HepG2 (cell line): ENCODE measurements around the gene N4BP2L1. TPM values are rescaled to one million over a fixed set of nuclear protein-coding genes. Genes with fewer than 3 reads are reported as not detected.

Experiments
- AGO2 ChIP-seq: fragments of 200-400 bp; formaldehyde crosslinking; optimal IDR thresholded peaks from 2 replicates; pipeline ENCODE3; 2017; ENCODE audit warnings: mild to moderate bottlenecking, low read depth, low read length, moderate library complexity
- BCL6 ChIP-seq: IDR thresholded peaks from 2 replicates; pipeline ENCODE4 v1.6.1; 2016; ENCODE audit warnings: missing genetic modification reagents, missing compliant biosample characterization
- DNMT3B ChIP-seq: conservative IDR thresholded peaks from 2 replicates; pipeline ENCODE4 v1.6.1; 2016; ENCODE audit warnings: missing biosample characterization, control low read depth
- ETV5 ChIP-seq: IDR thresholded peaks from 2 replicates; pipeline ENCODE4 v1.6.1; 2018; ENCODE audit warnings: missing biosample characterization, missing genetic modification reagents, inconsistent platforms, borderline replicate concordance
- FOSL2 ChIP-seq: sonication (generic); formaldehyde crosslinking; IDR thresholded peaks from 2 replicates; pipeline ENCODE4 v1.4.0; 2020; ENCODE audit warnings: missing genetic modification reagents
- LCORL ChIP-seq, 2 experiments: fragments of 450-650 bp in 1 of 2; sonication (generic) in 1 of 2; formaldehyde crosslinking in 1 of 2; IDR thresholded peaks; 2 replicates each; pipeline versions ENCODE4 v1.5.0 to v1.6.1; 2017 to 2020; ENCODE audit warnings: antibody characterized with exemption in 1 of 2, missing genetic modification reagents in 1 of 2
- NR3C1 ChIP-seq: sonication (generic); formaldehyde crosslinking; IDR thresholded peaks from 2 replicates; pipeline ENCODE4 v1.4.0; 2020; ENCODE audit warnings: missing genetic modification reagents
- PHB2 ChIP-seq: fragments of 450-650 bp; IDR thresholded peaks from 2 replicates; pipeline ENCODE4 v1.6.1; 2018; ENCODE audit not compliant: partially characterized antibody
- PRPF4 ChIP-seq: fragments of 200-400 bp; formaldehyde crosslinking; IDR thresholded peaks from 2 replicates; pipeline ENCODE4 v1.6.1; 2016; ENCODE audit warnings: low read length, low read depth; ENCODE audit not compliant: poor library complexity, severe bottlenecking
- TIGD3 ChIP-seq: sonication (generic); formaldehyde crosslinking; IDR thresholded peaks from 2 replicates; pipeline ENCODE4 v1.5.1; 2020; ENCODE audit warnings: mild to moderate bottlenecking, missing genetic modification reagents, borderline replicate concordance
- ZBTB25 ChIP-seq: IDR thresholded peaks from 2 replicates; pipeline ENCODE4 v1.6.1; 2018; ENCODE audit warnings: missing genetic modification reagents
- ZNF180 ChIP-seq: sonication (generic); formaldehyde crosslinking; IDR thresholded peaks from 2 replicates; pipeline ENCODE4 v1.4.0; 2020; ENCODE audit warnings: low read depth, missing genetic modification reagents, borderline replicate concordance
- ZNF24 ChIP-seq: fragments of 450-650 bp; IDR thresholded peaks from 2 replicates; pipeline ENCODE4 v1.6.1; 2017; ENCODE audit warnings: antibody characterized with exemption, mild to moderate bottlenecking
- ZNF326 ChIP-seq: sonication (generic); formaldehyde crosslinking; IDR thresholded peaks from 2 replicates; pipeline ENCODE4 v1.4.0; 2020; ENCODE audit warnings: missing genetic modification reagents, borderline replicate concordance
- ZNF350 ChIP-seq: sonication (generic); formaldehyde crosslinking; IDR thresholded peaks from 2 replicates; pipeline ENCODE4 v1.4.0; 2020; ENCODE audit warnings: mild to moderate bottlenecking, low read depth, missing genetic modification reagents, borderline replicate concordance
- ZNF460 ChIP-seq: sonication (generic); formaldehyde crosslinking; IDR thresholded peaks from 2 replicates; pipeline ENCODE4 v1.5.1; 2020; ENCODE audit warnings: missing genetic modification reagents, mild to moderate bottlenecking, borderline replicate concordance
- ZNF569 ChIP-seq: sonication (generic); formaldehyde crosslinking; IDR thresholded peaks from 2 replicates; pipeline ENCODE4 v1.5.0; 2020; ENCODE audit warnings: mild to moderate bottlenecking, missing genetic modification reagents, moderate library complexity, borderline replicate concordance
- ZNF605 ChIP-seq: sonication (generic); formaldehyde crosslinking; IDR thresholded peaks from 2 replicates; pipeline ENCODE4 v1.8.0; 2022; ENCODE audit warnings: mild to moderate bottlenecking, missing genetic modification reagents
- ZNF629 ChIP-seq: sonication (generic); formaldehyde crosslinking; conservative IDR thresholded peaks from 2 replicates; pipeline ENCODE4 v1.5.0; 2020; ENCODE audit warnings: missing genetic modification reagents
- ZSCAN25 ChIP-seq: sonication (generic); formaldehyde crosslinking; IDR thresholded peaks from 2 replicates; pipeline ENCODE4 v1.8.0; 2022; ENCODE audit warnings: mild to moderate bottlenecking, missing genetic modification reagents
- polyA plus RNA-seq, 8 experiments: library from polyadenylated mRNA; depleted of rRNA in 3 of 8; stranded (reverse) in 7 of 8; unstranded in 1 of 8; fragments of >200 nt; fragmentation: Illumina TruSeq in 4 of 8; extraction: Trizol in 4 of 8; gene quantifications; 2 replicates each; pipeline versions ENCODE4 v1.2.1 to v1.2.3, GENCODE V29; 2011 to 2016; ENCODE audit warnings: low read depth in 4 of 8, missing spikeins in 1 of 8, mixed read lengths in 1 of 8; ENCODE audit not compliant: insufficient read depth in 1 of 8
- total RNA-seq, 5 experiments: library from RNA; depleted of rRNA; stranded (reverse); fragments of >200 nt; fragmentation: Illumina TruSeq; extraction: Trizol; gene quantifications; 2 replicates each; pipeline ENCODE4 v1.2.3, GENCODE V29; 2016; ENCODE audit warnings: low read depth in 1 of 5
- TF ChIP-seq, protein P1 (sequence below): sonication (generic); formaldehyde crosslinking; IDR thresholded peaks from 2 replicates; pipeline ENCODE4 v1.4.0; 2020; ENCODE audit warnings: missing genetic modification reagents
- TF ChIP-seq, protein P2 (sequence below): sonication (generic); formaldehyde crosslinking; IDR thresholded peaks from 2 replicates; pipeline ENCODE4 v1.4.0; 2020; ENCODE audit warnings: missing genetic modification reagents
- TF ChIP-seq, protein P3 (sequence below): sonication (generic); IDR thresholded peaks from 2 replicates; pipeline ENCODE4 v1.6.1; 2016; ENCODE audit warnings: low read depth, borderline replicate concordance

N4BP2L1 gene
- total and polyA plus RNA-seq, 2 of the 13 experiments (the other 11 are each of a cell fraction or from before 2014, with no cell fraction given) = 13.2 to 34.5 TPM

DNA sequence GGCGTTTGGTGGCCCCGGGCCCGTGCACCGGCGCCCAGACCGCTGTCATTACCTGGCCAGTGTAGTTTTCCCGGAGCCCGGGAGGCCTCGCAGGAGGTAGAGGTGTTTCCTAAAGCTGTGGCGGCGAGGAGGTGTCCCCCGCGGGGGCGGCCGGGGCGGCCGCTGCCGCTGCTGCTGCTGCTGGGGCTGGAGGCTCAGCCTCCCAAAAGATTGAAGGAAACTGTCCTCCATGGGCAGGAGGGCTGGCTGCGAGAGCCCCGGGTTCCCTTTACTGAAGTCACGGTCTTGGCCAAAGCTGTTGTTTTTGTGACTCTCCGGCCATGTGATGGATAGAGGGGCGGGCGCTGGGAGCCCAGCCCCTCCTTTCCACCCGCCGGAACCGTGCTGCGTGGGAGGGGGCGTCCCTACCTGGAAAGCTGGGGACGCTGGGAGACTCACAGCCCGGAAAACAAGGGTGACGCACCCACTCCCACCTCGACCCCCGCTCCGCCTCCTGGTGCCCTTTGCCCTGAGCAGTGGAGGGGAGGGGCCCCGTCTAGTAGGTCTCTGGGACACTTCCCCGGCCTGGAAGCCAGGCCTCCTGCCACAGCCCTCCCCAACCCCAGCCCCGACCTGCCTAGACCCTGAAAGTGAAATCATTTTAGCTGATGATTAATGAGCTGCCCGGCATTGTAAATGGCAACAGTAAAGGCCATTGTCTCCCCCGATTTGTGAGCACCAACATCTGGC lies at the start of gene N4BP2L1 (continued):
- TF ChIP-seq ZSCAN25 (CRISPR knock-in tag) (no peak), ZNF569 (CRISPR knock-in tag) (no peak), PHB2 (no peak), ETV5 (CRISPR knock-in tag) (peak; percentile 89), ZNF180 (CRISPR knock-in tag) (no peak), ZNF350 (CRISPR knock-in tag) (no peak), PRPF4 (no peak), NR3C1 (CRISPR knock-in tag) (no peak), AGO2 (peak; percentile 74), ZNF629 (CRISPR knock-in tag) (peak; percentile 25; the same call in 1 of the 2 replicates), ZNF605 (no peak), FOSL2 (CRISPR knock-in tag) (peak; percentile 89), TIGD3 (CRISPR knock-in tag) (no peak), LCORL (IDR thresholded peaks at IDR 0.05) (no peak), LCORL (CRISPR knock-in tag; IDR thresholded peaks at IDR 0.05) (peak; percentile 55; the same call in 1 of the 2 replicates), ZNF24 (no peak), BCL6 (CRISPR knock-in tag) (peak; percentile 92), DNMT3B (no peak), ZNF326 (CRISPR knock-in tag) (no peak), ZNF460 (CRISPR knock-in tag) (0 out of 2 replicates have a peak, but pooled peaks have one; percentile 7), ZBTB25 (CRISPR knock-in tag) (peak; percentile 50; the same call in 1 of the 2 replicates)
- TF ChIP-seq, protein P1, sequence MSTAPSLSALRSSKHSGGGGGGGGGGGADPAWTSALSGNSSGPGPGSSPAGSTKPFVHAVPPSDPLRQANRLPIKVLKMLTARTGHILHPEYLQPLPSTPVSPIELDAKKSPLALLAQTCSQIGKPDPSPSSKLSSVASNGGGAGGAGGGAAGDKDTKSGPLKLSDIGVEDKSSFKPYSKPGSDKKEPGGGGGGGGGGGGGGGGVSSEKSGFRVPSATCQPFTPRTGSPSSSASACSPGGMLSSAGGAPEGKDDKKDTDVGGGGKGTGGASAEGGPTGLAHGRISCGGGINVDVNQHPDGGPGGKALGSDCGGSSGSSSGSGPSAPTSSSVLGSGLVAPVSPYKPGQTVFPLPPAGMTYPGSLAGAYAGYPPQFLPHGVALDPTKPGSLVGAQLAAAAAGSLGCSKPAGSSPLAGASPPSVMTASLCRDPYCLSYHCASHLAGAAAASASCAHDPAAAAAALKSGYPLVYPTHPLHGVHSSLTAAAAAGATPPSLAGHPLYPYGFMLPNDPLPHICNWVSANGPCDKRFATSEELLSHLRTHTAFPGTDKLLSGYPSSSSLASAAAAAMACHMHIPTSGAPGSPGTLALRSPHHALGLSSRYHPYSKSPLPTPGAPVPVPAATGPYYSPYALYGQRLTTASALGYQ (CRISPR knock-in tag) = peak; percentile 87
- TF ChIP-seq, protein P2, sequence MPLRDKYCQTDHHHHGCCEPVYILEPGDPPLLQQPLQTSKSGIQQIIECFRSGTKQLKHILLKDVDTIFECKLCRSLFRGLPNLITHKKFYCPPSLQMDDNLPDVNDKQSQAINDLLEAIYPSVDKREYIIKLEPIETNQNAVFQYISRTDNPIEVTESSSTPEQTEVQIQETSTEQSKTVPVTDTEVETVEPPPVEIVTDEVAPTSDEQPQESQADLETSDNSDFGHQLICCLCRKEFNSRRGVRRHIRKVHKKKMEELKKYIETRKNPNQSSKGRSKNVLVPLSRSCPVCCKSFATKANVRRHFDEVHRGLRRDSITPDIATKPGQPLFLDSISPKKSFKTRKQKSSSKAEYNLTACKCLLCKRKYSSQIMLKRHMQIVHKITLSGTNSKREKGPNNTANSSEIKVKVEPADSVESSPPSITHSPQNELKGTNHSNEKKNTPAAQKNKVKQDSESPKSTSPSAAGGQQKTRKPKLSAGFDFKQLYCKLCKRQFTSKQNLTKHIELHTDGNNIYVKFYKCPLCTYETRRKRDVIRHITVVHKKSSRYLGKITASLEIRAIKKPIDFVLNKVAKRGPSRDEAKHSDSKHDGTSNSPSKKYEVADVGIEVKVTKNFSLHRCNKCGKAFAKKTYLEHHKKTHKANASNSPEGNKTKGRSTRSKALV (CRISPR knock-in tag) = no peak
- TF ChIP-seq, protein P3, sequence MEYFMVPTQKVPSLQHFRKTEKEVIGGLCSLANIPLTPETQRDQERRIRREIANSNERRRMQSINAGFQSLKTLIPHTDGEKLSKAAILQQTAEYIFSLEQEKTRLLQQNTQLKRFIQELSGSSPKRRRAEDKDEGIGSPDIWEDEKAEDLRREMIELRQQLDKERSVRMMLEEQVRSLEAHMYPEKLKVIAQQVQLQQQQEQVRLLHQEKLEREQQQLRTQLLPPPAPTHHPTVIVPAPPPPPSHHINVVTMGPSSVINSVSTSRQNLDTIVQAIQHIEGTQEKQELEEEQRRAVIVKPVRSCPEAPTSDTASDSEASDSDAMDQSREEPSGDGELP = peak; percentile 79; the same call in 1 of the 2 replicates
